GM23248 (cell line): ENCODE measurements around the gene NXPH4.

Experiments used
- EZH2 ChIP-seq: fragments of 200-600 bp; sonication (generic); IDR thresholded peaks from 2 replicates; pipeline ENCODE4 v1.6.1; 2018; ENCODE audit warnings: antibody characterized with exemption, mild to moderate bottlenecking; ENCODE audit not compliant: insufficient read depth, poor library complexity, severe bottlenecking
- EZH2phosphoT487 ChIP-seq: fragments of 200-600 bp; sonication (generic); IDR thresholded peaks from 2 replicates; pipeline ENCODE4 v1.6.1; 2018; ENCODE audit warnings: antibody characterized with exemption, moderate library complexity, mild to moderate bottlenecking, low read depth; ENCODE audit not compliant: insufficient read depth

DNA sequence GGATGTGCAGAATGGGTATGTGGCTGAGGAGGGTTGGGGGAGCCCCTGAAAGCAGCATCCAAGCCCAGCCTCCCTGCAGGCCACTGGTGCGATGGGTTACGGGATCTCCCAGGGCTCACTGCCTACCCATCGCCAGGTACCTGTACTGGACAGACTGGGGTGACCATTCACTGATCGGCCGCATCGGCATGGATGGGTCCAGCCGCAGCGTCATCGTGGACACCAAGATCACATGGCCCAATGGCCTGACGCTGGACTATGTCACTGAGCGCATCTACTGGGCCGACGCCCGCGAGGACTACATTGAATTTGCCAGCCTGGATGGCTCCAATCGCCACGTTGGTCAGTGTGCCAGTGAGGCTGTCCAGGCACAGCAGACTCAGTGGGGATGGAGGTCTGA lies 18.3 kb upstream of the NXPH4 start:
- TF ChIP-seq EZH2 (no peak), EZH2phosphoT487 (no peak)
